ENCODE measurements around the gene LACTB. TPM values are rescaled to one million over a fixed set of nuclear protein-coding genes. Genes with fewer than 3 reads are reported as not detected.

LACTB gene
- total and polyA plus RNA-seq, 10 of the 15 experiments (the other 5 are each of a cell fraction or from before 2014, with no cell fraction given) = 5.0 to 35.3 (median 16.6) TPM

DNA sequence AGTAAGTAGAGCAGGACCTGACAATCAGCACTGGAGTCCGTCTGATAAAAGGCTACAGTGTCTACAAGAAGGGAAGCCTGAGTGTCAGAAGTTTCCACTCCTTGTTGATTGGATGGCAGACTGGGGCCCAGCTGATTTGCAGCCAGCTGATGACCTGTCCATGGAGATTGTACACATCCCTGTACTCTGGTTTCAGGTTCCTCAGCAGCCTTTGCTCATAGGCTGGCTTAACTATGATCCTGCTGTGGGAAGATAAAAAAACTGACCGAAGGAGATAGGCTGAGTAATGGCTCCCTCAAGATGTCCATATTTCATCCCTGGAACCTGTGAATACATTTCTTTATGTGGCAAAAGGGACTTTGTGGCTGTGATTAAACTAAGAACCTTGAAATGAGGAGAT lies 11.7 kb upstream of the LACTB start:
- no peaks in the 10 kb centered on the region; a peak in 2 of 4 replicates for H3K27me3 ChIP-seq (replicated peaks in 1 of 2; ENCODE audit: control insufficient read depth in 2 of 2, insufficient read depth in 2 of 2, low read length in 1 of 2)
- no peaks in the 10 kb centered on the region for H3K79me2 ChIP-seq (ENCODE audit: control insufficient read depth, insufficient read depth, low read length)

More for the DNA sequence above, 11.7 kb upstream of the LACTB start:
- H3K27ac ChIP-seq (ENCODE audit: control insufficient read depth, insufficient read depth) = no peak overlapping the region
- no peak overlapping the region for H3K4me3 ChIP-seq
- no peak overlapping the region for H3K4me2 ChIP-seq (ENCODE audit: control insufficient read depth, insufficient read depth)
- H3K4me1 ChIP-seq (ENCODE audit: control insufficient read depth, insufficient read depth, low read length) = no peaks in the 10 kb centered on the region
- DNase-seq (ENCODE audit: low read depth, low spot score) (no peak), ATAC-seq (no peak), FAIRE-seq (no peak)
- ChIA-PET CTCF (no interaction called here), POLR2A (no interaction called here), RAD21 (ENCODE audit: unreplicated experiment) (no interaction called here), SMC1A (ENCODE audit: uncharacterized antibody, unreplicated experiment) (interaction anchor here (1.5 kb wide), 1 partner anchor 10 kb away, joined by 4 read pairs; no protein-coding TSS in a partner anchor)
- no TSS peak for BruUV-seq (replicated peaks)
- in situ Hi-C loops (cut with MboI) (no loop called here), intact Hi-C loops (cut with micrococcal nuclease; ENCODE audit: unreplicated experiment) (no loop called here)
- H2AFZ ChIP-seq (ENCODE audit: control insufficient read depth, low read depth, low read length) = no peak overlapping the region
- no peaks in the 10 kb centered on the region; the same call in 2 of the 3 replicates for H3K9me3 ChIP-seq (replicated peaks; ENCODE audit: control insufficient read depth, insufficient read depth, low read length)
- no peak overlapping the region for H3K9ac ChIP-seq (ENCODE audit: control insufficient read depth, insufficient read depth, low read length)
- TF ChIP-seq YY1 (IDR thresholded peaks at IDR 0.05; ENCODE audit: low read depth, low read length) = no peak
- TF ChIP-seq EGR1 (IDR thresholded peaks at IDR 0.05; ENCODE audit: borderline replicate concordance in 1 of 2, low read depth in 2 of 2, low read length in 2 of 2) = no peak
- TF ChIP-seq LARP7 (IDR thresholded peaks at IDR 0.05) = no peak
- no peak for TF ChIP-seq RFX5 (IDR thresholded peaks at IDR 0.05; ENCODE audit: low read depth, low read length)
- TF ChIP-seq YBX1 (IDR thresholded peaks at IDR 0.05) = no peak
- no peak for TF ChIP-seq ESRRA (IDR thresholded peaks at IDR 0.05; ENCODE audit: low read length)
- TF ChIP-seq, protein P1, sequence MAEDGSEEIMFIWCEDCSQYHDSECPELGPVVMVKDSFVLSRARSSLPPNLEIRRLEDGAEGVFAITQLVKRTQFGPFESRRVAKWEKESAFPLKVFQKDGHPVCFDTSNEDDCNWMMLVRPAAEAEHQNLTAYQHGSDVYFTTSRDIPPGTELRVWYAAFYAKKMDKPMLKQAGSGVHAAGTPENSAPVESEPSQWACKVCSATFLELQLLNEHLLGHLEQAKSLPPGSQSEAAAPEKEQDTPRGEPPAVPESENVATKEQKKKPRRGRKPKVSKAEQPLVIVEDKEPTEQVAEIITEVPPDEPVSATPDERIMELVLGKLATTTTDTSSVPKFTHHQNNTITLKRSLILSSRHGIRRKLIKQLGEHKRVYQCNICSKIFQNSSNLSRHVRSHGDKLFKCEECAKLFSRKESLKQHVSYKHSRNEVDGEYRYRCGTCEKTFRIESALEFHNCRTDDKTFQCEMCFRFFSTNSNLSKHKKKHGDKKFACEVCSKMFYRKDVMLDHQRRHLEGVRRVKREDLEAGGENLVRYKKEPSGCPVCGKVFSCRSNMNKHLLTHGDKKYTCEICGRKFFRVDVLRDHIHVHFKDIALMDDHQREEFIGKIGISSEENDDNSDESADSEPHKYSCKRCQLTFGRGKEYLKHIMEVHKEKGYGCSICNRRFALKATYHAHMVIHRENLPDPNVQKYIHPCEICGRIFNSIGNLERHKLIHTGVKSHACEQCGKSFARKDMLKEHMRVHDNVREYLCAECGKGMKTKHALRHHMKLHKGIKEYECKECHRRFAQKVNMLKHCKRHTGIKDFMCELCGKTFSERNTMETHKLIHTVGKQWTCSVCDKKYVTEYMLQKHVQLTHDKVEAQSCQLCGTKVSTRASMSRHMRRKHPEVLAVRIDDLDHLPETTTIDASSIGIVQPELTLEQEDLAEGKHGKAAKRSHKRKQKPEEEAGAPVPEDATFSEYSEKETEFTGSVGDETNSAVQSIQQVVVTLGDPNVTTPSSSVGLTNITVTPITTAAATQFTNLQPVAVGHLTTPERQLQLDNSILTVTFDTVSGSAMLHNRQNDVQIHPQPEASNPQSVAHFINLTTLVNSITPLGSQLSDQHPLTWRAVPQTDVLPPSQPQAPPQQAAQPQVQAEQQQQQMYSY (CRISPR knock-in tag; IDR thresholded peaks at IDR 0.05) = no peak
- no peak for TF ChIP-seq NFXL1 (IDR thresholded peaks at IDR 0.05; ENCODE audit: borderline replicate concordance)
- TF ChIP-seq EED (IDR thresholded peaks at IDR 0.05; ENCODE audit: low read depth) = no peak
- TF ChIP-seq CHD1 (IDR thresholded peaks at IDR 0.05; ENCODE audit: low read depth, low read length) = no peak
- TF ChIP-seq CEBPB (IDR thresholded peaks at IDR 0.05; ENCODE audit: borderline replicate concordance in 1 of 2, low read depth in 2 of 2, low read length in 2 of 2) = no peak
- no peak for TF ChIP-seq ZZZ3 (IDR thresholded peaks at IDR 0.05; ENCODE audit: control insufficient read depth, insufficient read length, low read depth)
- TF ChIP-seq SRF (IDR thresholded peaks at IDR 0.05; ENCODE audit: low read depth in 2 of 2, low read length in 2 of 2) = no peak
- TF ChIP-seq, protein P2, sequence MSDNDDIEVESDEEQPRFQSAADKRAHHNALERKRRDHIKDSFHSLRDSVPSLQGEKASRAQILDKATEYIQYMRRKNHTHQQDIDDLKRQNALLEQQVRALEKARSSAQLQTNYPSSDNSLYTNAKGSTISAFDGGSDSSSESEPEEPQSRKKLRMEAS (IDR thresholded peaks at IDR 0.05; ENCODE audit: low read depth, low read length) = no peak
- TF ChIP-seq SREBF2 (IDR thresholded peaks at IDR 0.05; ENCODE audit: low read length) = no peak
- no peak for TF ChIP-seq BACH1 (IDR thresholded peaks at IDR 0.05; ENCODE audit: borderline replicate concordance)
- no peak for TF ChIP-seq NFYB (IDR thresholded peaks at IDR 0.05; ENCODE audit: insufficient read depth, low read depth, low read length)
- TF ChIP-seq, protein P3, sequence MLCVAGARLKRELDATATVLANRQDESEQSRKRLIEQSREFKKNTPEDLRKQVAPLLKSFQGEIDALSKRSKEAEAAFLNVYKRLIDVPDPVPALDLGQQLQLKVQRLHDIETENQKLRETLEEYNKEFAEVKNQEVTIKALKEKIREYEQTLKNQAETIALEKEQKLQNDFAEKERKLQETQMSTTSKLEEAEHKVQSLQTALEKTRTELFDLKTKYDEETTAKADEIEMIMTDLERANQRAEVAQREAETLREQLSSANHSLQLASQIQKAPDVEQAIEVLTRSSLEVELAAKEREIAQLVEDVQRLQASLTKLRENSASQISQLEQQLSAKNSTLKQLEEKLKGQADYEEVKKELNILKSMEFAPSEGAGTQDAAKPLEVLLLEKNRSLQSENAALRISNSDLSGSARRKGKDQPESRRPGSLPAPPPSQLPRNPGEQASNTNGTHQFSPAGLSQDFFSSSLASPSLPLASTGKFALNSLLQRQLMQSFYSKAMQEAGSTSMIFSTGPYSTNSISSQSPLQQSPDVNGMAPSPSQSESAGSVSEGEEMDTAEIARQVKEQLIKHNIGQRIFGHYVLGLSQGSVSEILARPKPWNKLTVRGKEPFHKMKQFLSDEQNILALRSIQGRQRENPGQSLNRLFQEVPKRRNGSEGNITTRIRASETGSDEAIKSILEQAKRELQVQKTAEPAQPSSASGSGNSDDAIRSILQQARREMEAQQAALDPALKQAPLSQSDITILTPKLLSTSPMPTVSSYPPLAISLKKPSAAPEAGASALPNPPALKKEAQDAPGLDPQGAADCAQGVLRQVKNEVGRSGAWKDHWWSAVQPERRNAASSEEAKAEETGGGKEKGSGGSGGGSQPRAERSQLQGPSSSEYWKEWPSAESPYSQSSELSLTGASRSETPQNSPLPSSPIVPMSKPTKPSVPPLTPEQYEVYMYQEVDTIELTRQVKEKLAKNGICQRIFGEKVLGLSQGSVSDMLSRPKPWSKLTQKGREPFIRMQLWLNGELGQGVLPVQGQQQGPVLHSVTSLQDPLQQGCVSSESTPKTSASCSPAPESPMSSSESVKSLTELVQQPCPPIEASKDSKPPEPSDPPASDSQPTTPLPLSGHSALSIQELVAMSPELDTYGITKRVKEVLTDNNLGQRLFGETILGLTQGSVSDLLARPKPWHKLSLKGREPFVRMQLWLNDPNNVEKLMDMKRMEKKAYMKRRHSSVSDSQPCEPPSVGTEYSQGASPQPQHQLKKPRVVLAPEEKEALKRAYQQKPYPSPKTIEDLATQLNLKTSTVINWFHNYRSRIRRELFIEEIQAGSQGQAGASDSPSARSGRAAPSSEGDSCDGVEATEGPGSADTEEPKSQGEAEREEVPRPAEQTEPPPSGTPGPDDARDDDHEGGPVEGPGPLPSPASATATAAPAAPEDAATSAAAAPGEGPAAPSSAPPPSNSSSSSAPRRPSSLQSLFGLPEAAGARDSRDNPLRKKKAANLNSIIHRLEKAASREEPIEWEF (IDR thresholded peaks at IDR 0.05; ENCODE audit: insufficient replicate concordance, low read depth, low read length) = no peak
- 43% methylated on average over 2 of the region's 2 CpGs for WGBS (ENCODE audit: insufficient coverage, insufficient replicate concordance, low lambda C conversion rate, missing lambda C conversion rate)
- no peaks in the 10 kb centered on the region for H4K20me1 ChIP-seq (ENCODE audit: control insufficient read depth, insufficient read depth)
- H3K36me3 ChIP-seq (ENCODE audit: control insufficient read depth in 2 of 2, insufficient read depth in 2 of 2, low read length in 1 of 2) = no peaks in the 10 kb centered on the region
